ENCODE data around the gene BUB1B.
"Not testable (repeated sequence)": the region's sequence is repeated elsewhere in the genome, so short reads cannot be mapped to it uniquely, and the experiment has no call there.

Gene BUB1B

GRCh38 chr15:40160689-40161688 is at the start of gene BUB1B:
BUB1B (plus strand) TSS chr15:40161069; CDS start chr15:40161221, 152 bp downstream.
- peak; percentile 90 for DNase-seq (ENCODE audit: low read depth in 2 of 2)

GRCh38 chr15:40111888-40112287 is 49.0 kb upstream of the BUB1B start:
- no peak for DNase-seq (ENCODE audit: low read depth in 2 of 2)

- no peak for DNase-seq (ENCODE audit: low read depth in 2 of 2)
Measured at GRCh38 chr15:40112789-40113188, 48.1 kb upstream of the BUB1B start.

- no peak for DNase-seq (ENCODE audit: low read depth in 2 of 2)
Measured at GRCh38 chr15:40114218-40114617, 46.7 kb upstream of the BUB1B start.

- not testable (repeated sequence) for DNase-seq (ENCODE audit: low read depth in 2 of 2)
Measured at GRCh38 chr15:40115106-40115505, 45.8 kb upstream of the BUB1B start.

GRCh38 chr15:40115670-40116093 is 45.2 kb upstream of the BUB1B start:
- DNase-seq (ENCODE audit: low read depth in 2 of 2) = no peak

GRCh38 chr15:40118473-40118872 is 42.4 kb upstream of the BUB1B start:
- no peak for DNase-seq (ENCODE audit: low read depth in 2 of 2)

GRCh38 chr15:40121911-40122638 is 38.8 kb upstream of the BUB1B start:
- no peak for DNase-seq (ENCODE audit: low read depth in 2 of 2)

GRCh38 chr15:40122989-40123388 is 37.9 kb upstream of the BUB1B start:
- not testable (repeated sequence) for DNase-seq (ENCODE audit: low read depth in 2 of 2)

- DNase-seq (ENCODE audit: low read depth in 2 of 2) = not testable (repeated sequence)
Measured at GRCh38 chr15:40123863-40124262, 37.0 kb upstream of the BUB1B start.

GRCh38 chr15:40124333-40124732 is 36.5 kb upstream of the BUB1B start:
- not testable (repeated sequence) for DNase-seq (ENCODE audit: low read depth in 2 of 2)

GRCh38 chr15:40124807-40125285 is 36.0 kb upstream of the BUB1B start:
- not testable (repeated sequence) for DNase-seq (ENCODE audit: low read depth in 2 of 2)

- no peak for DNase-seq (ENCODE audit: low read depth in 2 of 2)
Measured at GRCh38 chr15:40125950-40126349, 34.9 kb upstream of the BUB1B start.

- no peak for DNase-seq (ENCODE audit: low read depth in 2 of 2)
Measured at GRCh38 chr15:40128766-40129660, 31.9 kb upstream of the BUB1B start.

GRCh38 chr15:40130118-40130517 is 30.8 kb upstream of the BUB1B start:
- DNase-seq (ENCODE audit: low read depth in 2 of 2) = no peak

- DNase-seq (ENCODE audit: low read depth in 2 of 2) = no peak
Measured at GRCh38 chr15:40130799-40131502, 29.9 kb upstream of the BUB1B start.

- DNase-seq (ENCODE audit: low read depth in 2 of 2) = no peak
Measured at GRCh38 chr15:40133544-40133943, 27.3 kb upstream of the BUB1B start.

GRCh38 chr15:40134885-40135284 is 26.0 kb upstream of the BUB1B start:
- no peak for DNase-seq (ENCODE audit: low read depth in 2 of 2)

GRCh38 chr15:40135846-40136450 is 24.9 kb upstream of the BUB1B start:
- DNase-seq (ENCODE audit: low read depth in 2 of 2) = not testable (repeated sequence)
